ENCODE results near the gene E2F4.

Gene E2F4

GRCh38 chr16:67147437-67148140 lies 44.4 kb upstream of the E2F4 start:
- TF ChIP-seq ARNTL (CRISPR knock-in tag; IDR thresholded peaks at IDR 0.05; ENCODE audit: borderline replicate concordance, low read depth): no peak
- TF ChIP-seq CSRNP3 (CRISPR knock-in tag; IDR thresholded peaks at IDR 0.05): no peak
- TF ChIP-seq PATZ1 (CRISPR knock-in tag; IDR thresholded peaks at IDR 0.05; ENCODE audit: borderline replicate concordance): no peak
- TF ChIP-seq TOX (CRISPR knock-in tag; IDR thresholded peaks at IDR 0.05; ENCODE audit: borderline replicate concordance): no peak
- no peak for TF ChIP-seq OSR1 (CRISPR knock-in tag; IDR thresholded peaks at IDR 0.05)
- no peak for TF ChIP-seq CREB5 (CRISPR knock-in tag; IDR thresholded peaks at IDR 0.05; ENCODE audit: low read depth)
- ATAC-seq: no peak

- no peak for ATAC-seq
- TF ChIP-seq GLIS3 (CRISPR knock-in tag; IDR thresholded peaks at IDR 0.05) (no peak), ARNTL (CRISPR knock-in tag; IDR thresholded peaks at IDR 0.05; ENCODE audit: borderline replicate concordance, low read depth) (no peak), CSRNP3 (CRISPR knock-in tag; IDR thresholded peaks at IDR 0.05) (no peak), PPARA (CRISPR knock-in tag; IDR thresholded peaks at IDR 0.05; ENCODE audit: borderline replicate concordance) (no peak), ZFP3 (CRISPR knock-in tag; IDR thresholded peaks at IDR 0.05) (no peak), PATZ1 (CRISPR knock-in tag; IDR thresholded peaks at IDR 0.05; ENCODE audit: borderline replicate concordance) (no peak), TOX (CRISPR knock-in tag; IDR thresholded peaks at IDR 0.05; ENCODE audit: borderline replicate concordance) (no peak), CSDC2 (CRISPR knock-in tag; IDR thresholded peaks at IDR 0.05) (no peak), ZNF8 (CRISPR knock-in tag; IDR thresholded peaks at IDR 0.05) (no peak), ISL1 (CRISPR knock-in tag; IDR thresholded peaks at IDR 0.05) (no peak), POU6F1 (CRISPR knock-in tag; IDR thresholded peaks at IDR 0.05; ENCODE audit: borderline replicate concordance, low read depth) (no peak), ZNF565 (CRISPR knock-in tag; conservative IDR thresholded peaks at IDR 0.05; ENCODE audit: low read depth) (no peak), CREB5 (CRISPR knock-in tag; IDR thresholded peaks at IDR 0.05; ENCODE audit: low read depth) (no peak)
Observed at GRCh38 chr16:67148221-67148620, 43.7 kb upstream of the E2F4 start.

GRCh38 chr16:67148656-67149275 lies 43.2 kb upstream of the E2F4 start:
- TF ChIP-seq ARNTL (CRISPR knock-in tag; IDR thresholded peaks at IDR 0.05; ENCODE audit: borderline replicate concordance, low read depth) (no peak), ZNF565 (CRISPR knock-in tag; conservative IDR thresholded peaks at IDR 0.05; ENCODE audit: low read depth) (no peak), TSHZ2 (CRISPR knock-in tag; IDR thresholded peaks at IDR 0.05) (no peak), ZFP3 (CRISPR knock-in tag; IDR thresholded peaks at IDR 0.05) (no peak; the same call in 1 of the 2 replicates), PATZ1 (CRISPR knock-in tag; IDR thresholded peaks at IDR 0.05; ENCODE audit: borderline replicate concordance) (no peak), CSDC2 (CRISPR knock-in tag; IDR thresholded peaks at IDR 0.05) (no peak), SNAI2 (CRISPR knock-in tag; IDR thresholded peaks at IDR 0.05) (no peak), ISL1 (CRISPR knock-in tag; IDR thresholded peaks at IDR 0.05) (no peak)
- ATAC-seq: no peak

All from SK-N-SH treated with all-trans-retinoic acid at 6 μM for 48 hours (cell line).